Measurements from ENCODE around the gene MEPE.
A peak's percentile ranks its signal among the peaks of the same experiment; 100 is the strongest.

The MEPE gene

GRCh38 chr4:87819281-87819919 lies 13.4 kb upstream of the MEPE start:
- Histone ChIP-seq H3K9ac (ENCODE audit: low read length) (no peak overlapping the region), H4K8ac (ENCODE audit: low read depth, low read length) (no peak overlapping the region), H4K5ac (ENCODE audit: low read length) (no peak overlapping the region), H2BK120ac (ENCODE audit: low read depth, low read length) (no peak overlapping the region), H3K79me1 (ENCODE audit: low read length) (no peaks in the 10 kb centered on the region), H3K36me3 (ENCODE audit: control insufficient read depth, insufficient read depth, low read length) (no peaks in the 10 kb centered on the region), H2BK5ac (ENCODE audit: low read length) (no peak overlapping the region), H2BK15ac (replicated peaks; ENCODE audit: low read depth) (no peak overlapping the region), H3K23ac (ENCODE audit: low read length) (no peak overlapping the region), H3K79me2 (ENCODE audit: control insufficient read depth, insufficient read depth, low read length) (no peaks in the 10 kb centered on the region), H2AK5ac (ENCODE audit: low read length) (no peak overlapping the region), H3K27me3 (ENCODE audit: insufficient read depth, low read length, poor library complexity) (no peaks in the 10 kb centered on the region), H3K18ac (ENCODE audit: low read length) (peak overlapping the region; percentile 18), H3K4ac (ENCODE audit: low read depth, low read length) (peak overlapping the region; percentile 38), H3K4me1 (ENCODE audit: control insufficient read depth, low read depth, low read length) (no peaks in the 10 kb centered on the region), H3K4me3 (ENCODE audit: low read length) (no peak overlapping the region), H3K56ac (ENCODE audit: low read length) (peak overlapping the region; percentile 22), H3K4me2 (ENCODE audit: low read length) (no peak overlapping the region), H3K27ac (ENCODE audit: low read depth, low read length) (no peak overlapping the region)
- WGBS (ENCODE audit: extremely low coverage, insufficient coverage, low lambda C conversion rate), result no CpG with 5 or more reads among the region's 8 CpGs
- peak; percentile 87 for DNase-seq

- H3K4me2 ChIP-seq (ENCODE audit: low read length), result no peak overlapping the region
- no peak overlapping the region for H2BK120ac ChIP-seq (ENCODE audit: low read depth, low read length)
- no peaks in the 10 kb centered on the region for H3K4me1 ChIP-seq (ENCODE audit: control insufficient read depth, low read depth, low read length)
- WGBS (ENCODE audit: extremely low coverage, insufficient coverage, low lambda C conversion rate), result no CpG with 5 or more reads among the region's 4 CpGs
- H3K79me1 ChIP-seq (ENCODE audit: low read length), result no peaks in the 10 kb centered on the region
- H2BK15ac ChIP-seq (replicated peaks; ENCODE audit: low read depth), result no peak overlapping the region
- H3K36me3 ChIP-seq (ENCODE audit: control insufficient read depth, insufficient read depth, low read length), result no peaks in the 10 kb centered on the region
- no peak overlapping the region for H3K56ac ChIP-seq (ENCODE audit: low read length)
- no peak overlapping the region for H4K5ac ChIP-seq (ENCODE audit: low read length)
- H3K18ac ChIP-seq (ENCODE audit: low read length), result no peak overlapping the region
- H3K4me3 ChIP-seq (ENCODE audit: low read length), result no peak overlapping the region
- H3K27me3 ChIP-seq (ENCODE audit: insufficient read depth, low read length, poor library complexity), result no peaks in the 10 kb centered on the region
- no peak overlapping the region for H3K4ac ChIP-seq (ENCODE audit: low read depth, low read length)
- H2BK5ac ChIP-seq (ENCODE audit: low read length), result no peak overlapping the region
- no peak overlapping the region for H2AK5ac ChIP-seq (ENCODE audit: low read length)
- H3K79me2 ChIP-seq (ENCODE audit: control insufficient read depth, insufficient read depth, low read length), result no peaks in the 10 kb centered on the region
- H4K8ac ChIP-seq (ENCODE audit: low read depth, low read length), result no peak overlapping the region
- no peak overlapping the region for H3K9ac ChIP-seq (ENCODE audit: low read length)
- no peak overlapping the region for H3K23ac ChIP-seq (ENCODE audit: low read length)
- H3K27ac ChIP-seq (ENCODE audit: low read depth, low read length), result no peak overlapping the region
- DNase-seq, result no peak
Observed at GRCh38 chr4:87823200-87823599, 9.6 kb upstream of the MEPE start.

DNA sequence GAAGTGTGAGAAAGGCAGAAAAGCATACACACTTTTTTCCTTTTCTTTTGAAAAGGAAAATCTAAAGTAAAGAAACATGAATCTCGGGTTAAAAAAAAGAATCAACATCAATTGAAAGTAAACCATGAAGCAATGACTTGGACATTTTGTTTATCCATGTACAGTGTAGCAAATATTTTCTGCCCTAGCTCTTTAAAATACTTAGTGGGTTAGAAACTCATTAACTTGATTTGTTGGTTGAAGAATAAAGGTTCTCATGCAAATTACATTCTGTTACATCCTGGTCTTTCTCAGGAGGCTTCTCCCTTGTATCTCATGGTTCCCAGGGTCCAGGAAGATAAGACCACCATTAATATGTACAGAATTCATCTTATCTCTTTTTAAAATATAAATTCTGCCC lies 9.0 kb upstream of the MEPE start:
- no peak overlapping the region for H3K56ac ChIP-seq (ENCODE audit: low read length)
- no peaks in the 10 kb centered on the region for H3K79me2 ChIP-seq (ENCODE audit: control insufficient read depth, insufficient read depth, low read length)
- no peaks in the 10 kb centered on the region for H3K27me3 ChIP-seq (ENCODE audit: insufficient read depth, low read length, poor library complexity)
- H2BK15ac ChIP-seq (replicated peaks; ENCODE audit: low read depth), result no peak overlapping the region
- no peak overlapping the region for H3K18ac ChIP-seq (ENCODE audit: low read length)
- H3K79me1 ChIP-seq (ENCODE audit: low read length), result no peaks in the 10 kb centered on the region
- no CpG with 5 or more reads among the region's 1 CpG for WGBS (ENCODE audit: extremely low coverage, insufficient coverage, low lambda C conversion rate)
- H3K4me1 ChIP-seq (ENCODE audit: control insufficient read depth, low read depth, low read length), result no peaks in the 10 kb centered on the region
- no peak overlapping the region for H3K4ac ChIP-seq (ENCODE audit: low read depth, low read length)
- no peak overlapping the region for H3K9ac ChIP-seq (ENCODE audit: low read length)
- no peak overlapping the region for H3K27ac ChIP-seq (ENCODE audit: low read depth, low read length)
- no peak overlapping the region for H4K8ac ChIP-seq (ENCODE audit: low read depth, low read length)
- no peaks in the 10 kb centered on the region for H3K36me3 ChIP-seq (ENCODE audit: control insufficient read depth, insufficient read depth, low read length)
- no peak overlapping the region for H2AK5ac ChIP-seq (ENCODE audit: low read length)
- H2BK5ac ChIP-seq (ENCODE audit: low read length), result no peak overlapping the region
- H2BK120ac ChIP-seq (ENCODE audit: low read depth, low read length), result no peak overlapping the region
- no peak for DNase-seq
- H4K5ac ChIP-seq (ENCODE audit: low read length), result no peak overlapping the region
- no peak overlapping the region for H3K23ac ChIP-seq (ENCODE audit: low read length)
- H3K4me3 ChIP-seq (ENCODE audit: low read length), result no peak overlapping the region
- H3K4me2 ChIP-seq (ENCODE audit: low read length), result no peak overlapping the region

- Histone ChIP-seq H3K18ac (ENCODE audit: low read length) (no peak overlapping the region), H4K5ac (ENCODE audit: low read length) (no peak overlapping the region), H3K4ac (ENCODE audit: low read depth, low read length) (no peak overlapping the region), H2BK120ac (ENCODE audit: low read depth, low read length) (no peak overlapping the region), H3K4me1 (ENCODE audit: control insufficient read depth, low read depth, low read length) (no peaks in the 10 kb centered on the region), H3K23ac (ENCODE audit: low read length) (no peak overlapping the region), H2BK5ac (ENCODE audit: low read length) (no peak overlapping the region), H3K27me3 (ENCODE audit: insufficient read depth, low read length, poor library complexity) (no peaks in the 10 kb centered on the region), H3K9ac (ENCODE audit: low read length) (no peak overlapping the region), H2BK15ac (replicated peaks; ENCODE audit: low read depth) (no peak overlapping the region), H3K4me2 (ENCODE audit: low read length) (no peak overlapping the region), H2AK5ac (ENCODE audit: low read length) (no peak overlapping the region), H3K27ac (ENCODE audit: low read depth, low read length) (no peak overlapping the region), H3K56ac (ENCODE audit: low read length) (no peak overlapping the region), H3K36me3 (ENCODE audit: control insufficient read depth, insufficient read depth, low read length) (no peaks in the 10 kb centered on the region), H3K79me2 (ENCODE audit: control insufficient read depth, insufficient read depth, low read length) (no peaks in the 10 kb centered on the region), H3K79me1 (ENCODE audit: low read length) (no peaks in the 10 kb centered on the region), H3K4me3 (ENCODE audit: low read length) (no peak overlapping the region), H4K8ac (ENCODE audit: low read depth, low read length) (no peak overlapping the region)
- no peak for DNase-seq
- no CpG with 5 or more reads among the region's 1 CpG for WGBS (ENCODE audit: extremely low coverage, insufficient coverage, low lambda C conversion rate)
Observed at GRCh38 chr4:87824352-87824751, 8.4 kb upstream of the MEPE start.

DNA sequence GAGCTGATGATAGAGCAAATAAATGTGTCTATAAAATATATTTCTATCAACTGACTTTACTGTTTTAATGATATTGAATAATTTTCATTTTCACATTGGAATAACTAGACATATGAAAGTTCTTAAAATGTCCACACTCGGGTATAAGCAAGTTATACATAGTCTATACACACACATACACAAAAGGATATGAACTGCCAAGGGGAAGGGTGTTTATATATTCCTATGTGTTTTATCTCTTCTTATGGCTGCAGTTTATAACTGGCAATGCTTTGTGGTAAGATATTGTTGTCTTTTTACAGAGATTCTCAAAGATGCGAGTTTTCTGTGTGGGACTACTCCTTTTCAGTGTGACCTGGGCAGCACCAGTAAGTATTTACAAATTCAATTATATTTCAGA lies 1.6 kb downstream of the MEPE start:
- no peak overlapping the region for H3K4me3 ChIP-seq (ENCODE audit: low read length)
- H3K36me3 ChIP-seq (ENCODE audit: control insufficient read depth, insufficient read depth, low read length), result no peaks in the 10 kb centered on the region
- no peak overlapping the region for H4K8ac ChIP-seq (ENCODE audit: low read depth, low read length)
- H3K23ac ChIP-seq (ENCODE audit: low read length), result no peak overlapping the region
- H3K27me3 ChIP-seq (ENCODE audit: insufficient read depth, low read length, poor library complexity), result no peaks in the 10 kb centered on the region
- WGBS (ENCODE audit: extremely low coverage, insufficient coverage, low lambda C conversion rate), result no CpG with 5 or more reads among the region's 2 CpGs
- H4K5ac ChIP-seq (ENCODE audit: low read length), result no peak overlapping the region
- no peak overlapping the region for H2AK5ac ChIP-seq (ENCODE audit: low read length)
- H2BK15ac ChIP-seq (replicated peaks; ENCODE audit: low read depth), result no peak overlapping the region
- H2BK5ac ChIP-seq (ENCODE audit: low read length), result no peak overlapping the region
- H3K4me2 ChIP-seq (ENCODE audit: low read length), result no peak overlapping the region
- DNase-seq, result no peak
- no peak overlapping the region for H3K4ac ChIP-seq (ENCODE audit: low read depth, low read length)
- no peak overlapping the region for H3K27ac ChIP-seq (ENCODE audit: low read depth, low read length)
- H3K9ac ChIP-seq (ENCODE audit: low read length), result no peak overlapping the region
- no peak overlapping the region for H3K56ac ChIP-seq (ENCODE audit: low read length)
- no peak overlapping the region for H3K18ac ChIP-seq (ENCODE audit: low read length)
- peaks cover 7% of the 10 kb centered on the region for H3K4me1 ChIP-seq (ENCODE audit: control insufficient read depth, low read depth, low read length)
- no peaks in the 10 kb centered on the region for H3K79me2 ChIP-seq (ENCODE audit: control insufficient read depth, insufficient read depth, low read length)
- no peaks in the 10 kb centered on the region for H3K79me1 ChIP-seq (ENCODE audit: low read length)
- H2BK120ac ChIP-seq (ENCODE audit: low read depth, low read length), result no peak overlapping the region

- H3K9ac ChIP-seq (ENCODE audit: low read length), result no peak overlapping the region
- H2BK5ac ChIP-seq (ENCODE audit: low read length), result peak overlapping the region; percentile 72
- no CpG with 5 or more reads among the region's 2 CpGs for WGBS (ENCODE audit: extremely low coverage, insufficient coverage, low lambda C conversion rate)
- no peak overlapping the region for H3K23ac ChIP-seq (ENCODE audit: low read length)
- no peak overlapping the region for H4K8ac ChIP-seq (ENCODE audit: low read depth, low read length)
- H3K4me3 ChIP-seq (ENCODE audit: low read length), result no peak overlapping the region
- no peak overlapping the region for H2BK120ac ChIP-seq (ENCODE audit: low read depth, low read length)
- peaks cover 7% of the 10 kb centered on the region for H3K4me1 ChIP-seq (ENCODE audit: control insufficient read depth, low read depth, low read length)
- no peaks in the 10 kb centered on the region for H3K79me1 ChIP-seq (ENCODE audit: low read length)
- no peaks in the 10 kb centered on the region for H3K79me2 ChIP-seq (ENCODE audit: control insufficient read depth, insufficient read depth, low read length)
- peak overlapping the region; percentile 65 for H2AK5ac ChIP-seq (ENCODE audit: low read length)
- no peak overlapping the region for H2BK15ac ChIP-seq (replicated peaks; ENCODE audit: low read depth)
- no peak overlapping the region for H3K4me2 ChIP-seq (ENCODE audit: low read length)
- H3K18ac ChIP-seq (ENCODE audit: low read length), result no peak overlapping the region
- H4K5ac ChIP-seq (ENCODE audit: low read length), result no peak overlapping the region
- H3K56ac ChIP-seq (ENCODE audit: low read length), result no peak overlapping the region
- no peak overlapping the region for H3K27ac ChIP-seq (ENCODE audit: low read depth, low read length)
- H3K36me3 ChIP-seq (ENCODE audit: control insufficient read depth, insufficient read depth, low read length), result no peaks in the 10 kb centered on the region
- no peaks in the 10 kb centered on the region for H3K27me3 ChIP-seq (ENCODE audit: insufficient read depth, low read length, poor library complexity)
- peak; percentile 68 for DNase-seq
- no peak overlapping the region for H3K4ac ChIP-seq (ENCODE audit: low read depth, low read length)
Observed at GRCh38 chr4:87835197-87835596, 2.4 kb downstream of the MEPE start.

Measured in mesendoderm (in vitro differentiated cells).